ENCODE measurements around the gene C9orf72. TPM values are rescaled to one million over a fixed set of nuclear protein-coding genes. Genes with fewer than 3 reads are reported as not detected.

The C9orf72 gene
- total and polyA plus RNA-seq, 2 of the 8 experiments (the other 6 are each of a cell fraction or from before 2014, with no cell fraction given) = 7.2 to 17.5 TPM

- no peaks in the 10 kb centered on the region for H3K79me2 ChIP-seq (ENCODE audit: control insufficient read depth in 1 of 2, insufficient read depth in 2 of 2, low read length in 2 of 2)
- no peaks in the 10 kb centered on the region for H4K20me1 ChIP-seq (replicated peaks in 1 of 2; ENCODE audit: control insufficient read depth in 1 of 2, insufficient read depth in 2 of 2, low read length in 2 of 2)
- H3K27ac ChIP-seq (ENCODE audit: low read depth, low read length) = no peak overlapping the region
- no peaks in the 10 kb centered on the region for H3K79me1 ChIP-seq (ENCODE audit: low read depth, low read length)
- no peak overlapping the region for H3K4me3 ChIP-seq (ENCODE audit: extremely low read depth in 1 of 4, insufficient read depth in 2 of 4, low read depth in 3 of 4, low read length in 4 of 4)
- TF ChIP-seq CBX8 (IDR thresholded peaks at IDR 0.05; ENCODE audit: borderline replicate concordance, low read depth, low read length) (no peak), CREB1 (IDR thresholded peaks at IDR 0.05) (no peak), SIX5 (IDR thresholded peaks at IDR 0.05; ENCODE audit: low read depth, low read length) (no peak), RNF2 (IDR thresholded peaks at IDR 0.05; ENCODE audit: borderline replicate concordance, low read depth, low read length, missing control alignments, poor library complexity, severe bottlenecking) (no peak), BCL11A (IDR thresholded peaks at IDR 0.05; ENCODE audit: low read depth in 2 of 2, low read length in 2 of 2) (no peak), RBBP5 (IDR thresholded peaks at IDR 0.05; ENCODE audit: borderline replicate concordance, low read depth, low read length) (no peak), E2F6 (IDR thresholded peaks at IDR 0.05) (no peak), TAF1 (IDR thresholded peaks at IDR 0.05; ENCODE audit: low read depth, low read length) (no peak), RFX5 (IDR thresholded peaks at IDR 0.05; ENCODE audit: borderline replicate concordance, low read depth, low read length) (no peak)
- no peak overlapping the region for H4K91ac ChIP-seq (replicated peaks; ENCODE audit: insufficient read length, low read length)
- H3K23ac ChIP-seq (ENCODE audit: insufficient read length) = no peak overlapping the region
- no peak overlapping the region for H2BK15ac ChIP-seq (ENCODE audit: low read length)
- 93% methylated on average over 4 of the region's 4 CpGs; no CpG with 5 or more reads in 1 of the 2 experiments for WGBS, 2 experiments (ENCODE audit: extremely low coverage in 1 of 2, insufficient coverage in 1 of 2, insufficient read length in 1 of 2, insufficient replicate concordance in 2 of 2, low coverage in 1 of 2, low lambda C conversion rate in 2 of 2, missing lambda C conversion rate in 1 of 2)
- peaks cover 0 to 4% (median 0%) of the 10 kb centered on the region in 4 experiments; a peak in 1 of 7 replicates for H3K4me1 ChIP-seq (replicated peaks in 1 of 4; ENCODE audit: control insufficient read depth in 3 of 4, insufficient read depth in 4 of 4, low read length in 3 of 4)
- no peak for FAIRE-seq
- no peaks in the 10 kb centered on the region for H3K23me2 ChIP-seq (ENCODE audit: low read depth, low read length)
- no peak overlapping the region for H3K9ac ChIP-seq (replicated peaks in 1 of 4; ENCODE audit: extremely low read depth in 1 of 4, low read depth in 3 of 4, low read length in 3 of 4)
- H3K36me3 ChIP-seq (ENCODE audit: control insufficient read depth in 2 of 4, insufficient read depth in 4 of 4, low read length in 3 of 4) = peaks cover 0 to 19% (median 5%) of the 10 kb centered on the region in 4 experiments; a peak in 4 of 8 replicates
- H3K18ac ChIP-seq (ENCODE audit: extremely low read depth, low read length) = no peak overlapping the region
- H3K14ac ChIP-seq (ENCODE audit: insufficient read length) = no peak overlapping the region
- no peak overlapping the region for H4K8ac ChIP-seq (ENCODE audit: extremely low read depth, insufficient read depth, low read length)
- CTCF ChIA-PET (ENCODE audit: partially characterized antibody) = interaction anchor here (0.6 to 2.4 kb wide), 3 partner anchors 72 to 604 kb away, joined by 3 to 8 read pairs (median 4); no protein-coding TSS in a partner anchor
- H2BK12ac ChIP-seq (ENCODE audit: low read depth, low read length) = no peak overlapping the region
- POLR2A ChIA-PET (ENCODE audit: partially characterized antibody) = no interaction called here
- H2AFZ ChIP-seq (ENCODE audit: low read length) = no peak overlapping the region
- no peak overlapping the region for H4K5ac ChIP-seq (ENCODE audit: insufficient read length, low read depth, low read length)
- no peak overlapping the region for H2AK5ac ChIP-seq (ENCODE audit: low read depth, low read length)
- no peaks in the 10 kb centered on the region for H3K9me3 ChIP-seq (ENCODE audit: insufficient read depth in 2 of 2, low read depth in 1 of 2, low read length in 1 of 2)
- H2BK120ac ChIP-seq (replicated peaks; ENCODE audit: low read depth, low read length) = no peak overlapping the region
- no peak overlapping the region for H3K56ac ChIP-seq (replicated peaks; ENCODE audit: insufficient read length, low read depth, low read length)
- no peaks in the 10 kb centered on the region for H3K27me3 ChIP-seq (replicated peaks in 1 of 4; ENCODE audit: control insufficient read depth in 3 of 4, extremely low read depth in 1 of 4, insufficient read depth in 3 of 4, low read length in 3 of 4)
- DNase-seq (ENCODE audit: low read depth in 1 of 2, low spot score in 2 of 2) = no peak
- no peak overlapping the region for H3K4me2 ChIP-seq (ENCODE audit: insufficient read depth in 1 of 2, low read depth in 2 of 2, low read length in 2 of 2)
- H2BK20ac ChIP-seq (ENCODE audit: low read length) = no peak overlapping the region
- no peak overlapping the region for H3K4ac ChIP-seq (replicated peaks; ENCODE audit: insufficient read length, low read depth, low read length)
- no peak overlapping the region for H2BK5ac ChIP-seq (ENCODE audit: low read depth, low read length)
These were observed 31.5 kb downstream of the C9orf72 start for GRCh38 chr9:27541740-27542139.
